ENCODE measurements around the gene FOSL2.

The FOSL2 gene

GRCh38 chr2:28415010-28415409, 22.4 kb downstream of the FOSL2 start:
- H3K27ac ChIP-seq = no peak overlapping the region

GRCh38 chr2:28415715-28416114, 23.1 kb downstream of the FOSL2 start:
- H3K27ac ChIP-seq = no peak overlapping the region
- no peak for TF ChIP-seq CTCF (IDR thresholded peaks at IDR 0.05)
- TF ChIP-seq ZFX (IDR thresholded peaks at IDR 0.05; ENCODE audit: borderline replicate concordance) = no peak

More at GRCh38 chr2:28415010-28415409, 22.4 kb downstream of the FOSL2 start:
- TF ChIP-seq ZFX (IDR thresholded peaks at IDR 0.05; ENCODE audit: borderline replicate concordance) (no peak), CTCF (IDR thresholded peaks at IDR 0.05) (no peak)

- no peak overlapping the region for H3K27ac ChIP-seq
- TF ChIP-seq CTCF (IDR thresholded peaks at IDR 0.05) (no peak), ZFX (IDR thresholded peaks at IDR 0.05; ENCODE audit: borderline replicate concordance) (no peak)
Observed at GRCh38 chr2:28419003-28419402, 26.3 kb downstream of the FOSL2 start.

- no peak for TF ChIP-seq CTCF (IDR thresholded peaks at IDR 0.05)
- TF ChIP-seq ZFX (IDR thresholded peaks at IDR 0.05; ENCODE audit: borderline replicate concordance) = no peak
- no peak overlapping the region for H3K27ac ChIP-seq
Observed at GRCh38 chr2:28419443-28420270, 27.0 kb downstream of the FOSL2 start.

GRCh38 chr2:28420722-28421121, 28.1 kb downstream of the FOSL2 start:
- TF ChIP-seq CTCF (IDR thresholded peaks at IDR 0.05) (no peak), ZFX (IDR thresholded peaks at IDR 0.05; ENCODE audit: borderline replicate concordance) (no peak)
- H3K27ac ChIP-seq = no peak overlapping the region

- H3K27ac ChIP-seq = no peak overlapping the region
- TF ChIP-seq CTCF (IDR thresholded peaks at IDR 0.05) = no peak
- TF ChIP-seq ZFX (IDR thresholded peaks at IDR 0.05; ENCODE audit: borderline replicate concordance) = no peak
Observed at GRCh38 chr2:28422908-28423741, 30.5 kb downstream of the FOSL2 start.

All from 22Rv1 (cell line).